LNCAP (cell line): Measurements from ENCODE around the gene SORBS1.

ENCODE experiments used
- CTCF ChIP-seq: fragments of 450-650 bp; IDR thresholded peaks from 2 replicates; pipeline ENCODE4 v1.5.1; 2017; ENCODE audit warnings: mild to moderate bottlenecking

Gene SORBS1

GRCh38 chr10:95451568-95452524 lies 109.3 kb downstream of the SORBS1 start:
- no peak for TF ChIP-seq CTCF

- TF ChIP-seq CTCF: no peak
These were observed 110.0 kb downstream of the SORBS1 start for GRCh38 chr10:95451150-95451549.

- no peak for TF ChIP-seq CTCF
These were observed 111.0 kb downstream of the SORBS1 start for GRCh38 chr10:95450188-95450587.

GRCh38 chr10:95447685-95448084 lies 113.5 kb downstream of the SORBS1 start:
- TF ChIP-seq CTCF: no peak

GRCh38 chr10:95445837-95446486 lies 115.2 kb downstream of the SORBS1 start:
- peak; percentile 89 for TF ChIP-seq CTCF

GRCh38 chr10:95445223-95445836 lies 115.8 kb downstream of the SORBS1 start:
- no peak for TF ChIP-seq CTCF

- TF ChIP-seq CTCF: no peak
These were observed 116.4 kb downstream of the SORBS1 start for GRCh38 chr10:95444792-95445191.
